GM23338 (cell line): ENCODE results near the gene ARHGEF16. TPM values are rescaled to one million over a fixed set of nuclear protein-coding genes. Genes with fewer than 3 reads are reported as not detected.

ENCODE experiments used
- ATAC-seq: fragments of 200-7000 bp; cut with Tn5 transposase; 3 replicates; pipeline ENCODE4 v1.9.1; 2020
- DNase-seq: peaks from one replicate; pipeline ENCODE4 v3.0.0-alpha.2; 2015; ENCODE audit warnings: low spot score
- H2AFZ ChIP-seq: fragments of 200-600 bp; sonication (generic); 2 replicates; pipeline ENCODE4 v1.8.0; 2016; ENCODE audit warnings: antibody characterized with exemption, mild to moderate bottlenecking, moderate library complexity
- H3F3A ChIP-seq: fragments of 200-600 bp; sonication (generic); replicated peaks from 2 replicates; pipeline ENCODE4 v1.8.0; 2017; ENCODE audit warnings: antibody characterized with exemption, mixed run types, low read depth
- H3K27ac ChIP-seq: fragments of 200-600 bp; sonication (generic); 2 replicates; pipeline ENCODE4 v1.6.1; 2016; ENCODE audit warnings: low read depth
- H3K27me3 ChIP-seq: fragments of 200-600 bp; sonication (generic); 2 replicates; pipeline ENCODE4 v1.8.0; 2016; ENCODE audit warnings: mild to moderate bottlenecking, mixed run types, moderate library complexity; ENCODE audit not compliant: insufficient read depth
- H3K36me3 ChIP-seq: fragments of 200-600 bp; sonication (generic); 2 replicates; pipeline ENCODE4 v1.8.0; 2016; ENCODE audit warnings: mild to moderate bottlenecking; ENCODE audit not compliant: insufficient read depth
- H3K4me1 ChIP-seq: fragments of 200-600 bp; sonication (generic); 2 replicates; pipeline ENCODE4 v1.8.0; 2016; ENCODE audit warnings: mild to moderate bottlenecking, moderate library complexity; ENCODE audit not compliant: insufficient read depth
- H3K4me2 ChIP-seq: fragments of 200-600 bp; sonication (generic); 2 replicates; pipeline ENCODE4 v1.7.1; 2017; ENCODE audit warnings: mixed run types
- H3K4me3 ChIP-seq: fragments of 200-600 bp; sonication (generic); 2 replicates; pipeline ENCODE4 v1.6.1; 2016; ENCODE audit warnings: mixed run types
- H3K79me2 ChIP-seq: fragments of 200-600 bp; sonication (generic); replicated peaks from 2 replicates; pipeline ENCODE4 v1.8.0; 2017; ENCODE audit warnings: mild to moderate bottlenecking; ENCODE audit not compliant: insufficient read depth
- H3K9me2 ChIP-seq: fragments of 200-600 bp; sonication (generic); 2 replicates; pipeline ENCODE4 v1.8.0; 2017; ENCODE audit not compliant: insufficient read depth
- H4K20me1 ChIP-seq: fragments of 200-600 bp; sonication (generic); replicated peaks from 2 replicates; pipeline ENCODE4 v1.8.0; 2017; ENCODE audit warnings: mild to moderate bottlenecking; ENCODE audit not compliant: insufficient read depth
- H3K27ac Mint-ChIP-seq: 2 replicates; pipeline ENCODE4 v1.8.0; 2020; ENCODE audit warnings: inconsistent platforms, mild to moderate bottlenecking, moderate library complexity, mixed read lengths
- H3K27me3 Mint-ChIP-seq: 3 replicates; pipeline ENCODE4 v1.8.0; 2022; ENCODE audit warnings: low read depth, mild to moderate bottlenecking, moderate library complexity, mixed read lengths, inconsistent platforms; ENCODE audit not compliant: insufficient read depth, poor library complexity
- H3K36me3 Mint-ChIP-seq: 3 replicates; pipeline ENCODE4 v1.8.0; 2021; ENCODE audit warnings: low read depth, mild to moderate bottlenecking, inconsistent platforms, moderate library complexity, mixed read lengths
- H3K4me1 Mint-ChIP-seq: 3 replicates; pipeline ENCODE4 v1.8.0; 2020; ENCODE audit warnings: mild to moderate bottlenecking, inconsistent platforms, mixed read lengths
- H3K4me3 Mint-ChIP-seq: 3 replicates; pipeline ENCODE4 v1.8.0; 2021; ENCODE audit warnings: moderate library complexity, mild to moderate bottlenecking, inconsistent platforms, mixed read lengths
- H3K9me3 Mint-ChIP-seq: 3 replicates; pipeline ENCODE4 v1.8.0; 2020; ENCODE audit warnings: moderate library complexity, mild to moderate bottlenecking, inconsistent platforms, mixed read lengths
- CREB1 ChIP-seq: fragments of 250-450 bp; sonication (Bioruptor Pico); IDR thresholded peaks from 2 replicates; pipeline ENCODE4 v1.5.0; 2020; ENCODE audit warnings: low read depth, mild to moderate bottlenecking, moderate library complexity
- EZH2 ChIP-seq: fragments of 200-600 bp; sonication (generic); IDR thresholded peaks from one replicate; pipeline ENCODE4 v1.8.0; 2017; ENCODE audit warnings: antibody characterized with exemption, mild to moderate bottlenecking, low read depth; ENCODE audit not compliant: unreplicated experiment
- EZH2phosphoT487 ChIP-seq: fragments of 200-600 bp; sonication (generic); IDR thresholded peaks from one replicate; pipeline ENCODE4 v1.8.1; 2018; ENCODE audit warnings: antibody characterized with exemption; ENCODE audit not compliant: unreplicated experiment
- JUNB ChIP-seq: IDR thresholded peaks from one replicate; pipeline ENCODE4 v1.6.1; 2016; ENCODE audit warnings: antibody characterized with exemption; ENCODE audit not compliant: unreplicated experiment
- NANOG ChIP-seq: IDR thresholded peaks from 2 replicates; pipeline ENCODE4 v1.6.1; 2016; ENCODE audit warnings: antibody characterized with exemption, borderline replicate concordance
- POLR2AphosphoS5 ChIP-seq: IDR thresholded peaks from 2 replicates; pipeline ENCODE4 v1.6.1; 2016; ENCODE audit warnings: antibody characterized with exemption, low read depth
- STAT1 ChIP-seq: IDR thresholded peaks from one replicate; pipeline ENCODE4 v1.6.1; 2016; ENCODE audit warnings: antibody characterized with exemption; ENCODE audit not compliant: unreplicated experiment
- ZNF114 ChIP-seq: fragments of 250-450 bp; sonication (Bioruptor Pico); IDR thresholded peaks from 2 replicates; pipeline ENCODE4 v1.5.0; 2020; ENCODE audit warnings: mild to moderate bottlenecking, moderate library complexity
- ZNF331 ChIP-seq: fragments of 250-450 bp; sonication (Bioruptor Pico); IDR thresholded peaks from 2 replicates; pipeline ENCODE4 v1.5.0; 2020; ENCODE audit warnings: low read depth, mild to moderate bottlenecking, moderate library complexity
- polyA plus RNA-seq: library from polyadenylated mRNA; unstranded; fragments of >200 nt; fragmentation: Nextera tagmentation; extraction: Ambion mirVana; gene quantifications from 2 replicates; pipeline ENCODE4 v1.2.1, GENCODE V29; 2016
- total RNA-seq: library from RNA; depleted of rRNA; stranded (reverse); fragments of >200 nt; shearing (Covaris generic); gene quantifications from 2 replicates; pipeline ENCODE4 v1.2.3, GENCODE V29; 2014
- TF ChIP-seq, protein P1 (sequence below), 2 experiments: fragments of 200-600 bp in 1 of 2; sonication (generic) in 1 of 2; conservative IDR thresholded peaks; 2 replicates each; pipeline versions ENCODE4 v1.5.1 to v1.6.1; 2016 to 2017; ENCODE audit warnings: antibody characterized with exemption in 2 of 2, low read depth in 2 of 2, mild to moderate bottlenecking in 2 of 2, moderate library complexity in 1 of 2
- TF ChIP-seq, protein P2 (sequence below): IDR thresholded peaks from one replicate; pipeline ENCODE4 v1.6.1; 2018; ENCODE audit warnings: antibody characterized with exemption; ENCODE audit not compliant: unreplicated experiment
- TF ChIP-seq, protein P3 (sequence below): IDR thresholded peaks from 2 replicates; pipeline ENCODE4 v1.6.1; 2016; ENCODE audit warnings: antibody characterized with exemption
- TF ChIP-seq, protein P4 (sequence below): fragments of 250-450 bp; sonication (Bioruptor Pico); IDR thresholded peaks from 2 replicates; pipeline ENCODE4 v1.5.0; 2020; ENCODE audit warnings: mild to moderate bottlenecking, moderate library complexity

The ARHGEF16 gene
- total and polyA plus RNA-seq, 2 experiments from 2014 or later = 12.2 to 29.3 TPM

DNA sequence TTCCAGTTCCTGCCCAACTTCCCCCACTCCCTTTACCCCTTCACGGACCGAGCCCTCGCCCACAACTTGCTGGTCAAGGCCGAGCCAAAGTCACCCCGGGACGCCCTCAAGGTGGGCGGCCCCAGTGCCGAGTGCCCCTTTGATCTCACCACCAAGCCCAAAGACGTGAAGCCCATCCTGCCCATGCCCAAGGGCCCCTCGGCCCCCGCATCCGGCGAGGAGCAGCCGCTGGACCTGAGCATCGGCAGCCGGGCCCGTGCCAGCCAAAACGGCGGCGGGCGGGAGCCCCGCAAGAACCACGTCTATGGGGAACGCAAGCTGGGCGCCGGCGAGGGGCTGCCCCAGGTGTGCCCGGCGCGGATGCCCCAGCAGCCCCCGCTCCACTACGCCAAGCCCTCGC is 42.1 kb upstream of the ARHGEF16 start:
- H3K36me3 Mint-ChIP-seq = 0 out of 3 replicates have a peak, but pooled peaks cover 4% of the 10 kb centered on the region
- no peak for TF ChIP-seq ZNF114
- TF ChIP-seq, protein P1, sequence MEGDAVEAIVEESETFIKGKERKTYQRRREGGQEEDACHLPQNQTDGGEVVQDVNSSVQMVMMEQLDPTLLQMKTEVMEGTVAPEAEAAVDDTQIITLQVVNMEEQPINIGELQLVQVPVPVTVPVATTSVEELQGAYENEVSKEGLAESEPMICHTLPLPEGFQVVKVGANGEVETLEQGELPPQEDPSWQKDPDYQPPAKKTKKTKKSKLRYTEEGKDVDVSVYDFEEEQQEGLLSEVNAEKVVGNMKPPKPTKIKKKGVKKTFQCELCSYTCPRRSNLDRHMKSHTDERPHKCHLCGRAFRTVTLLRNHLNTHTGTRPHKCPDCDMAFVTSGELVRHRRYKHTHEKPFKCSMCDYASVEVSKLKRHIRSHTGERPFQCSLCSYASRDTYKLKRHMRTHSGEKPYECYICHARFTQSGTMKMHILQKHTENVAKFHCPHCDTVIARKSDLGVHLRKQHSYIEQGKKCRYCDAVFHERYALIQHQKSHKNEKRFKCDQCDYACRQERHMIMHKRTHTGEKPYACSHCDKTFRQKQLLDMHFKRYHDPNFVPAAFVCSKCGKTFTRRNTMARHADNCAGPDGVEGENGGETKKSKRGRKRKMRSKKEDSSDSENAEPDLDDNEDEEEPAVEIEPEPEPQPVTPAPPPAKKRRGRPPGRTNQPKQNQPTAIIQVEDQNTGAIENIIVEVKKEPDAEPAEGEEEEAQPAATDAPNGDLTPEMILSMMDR (conservative IDR thresholded peaks at IDR 0.05; ENCODE audit: low read depth in 2 of 2) = no peak
- TF ChIP-seq JUNB = no peak
- no peak for TF ChIP-seq POLR2AphosphoS5
- TF ChIP-seq CREB1 (CRISPR knock-in tag) = no peak
- TF ChIP-seq EZH2phosphoT487 = no peak
- TF ChIP-seq ZNF331 = no peak
- TF ChIP-seq STAT1 = no peak
- TF ChIP-seq, protein P2, sequence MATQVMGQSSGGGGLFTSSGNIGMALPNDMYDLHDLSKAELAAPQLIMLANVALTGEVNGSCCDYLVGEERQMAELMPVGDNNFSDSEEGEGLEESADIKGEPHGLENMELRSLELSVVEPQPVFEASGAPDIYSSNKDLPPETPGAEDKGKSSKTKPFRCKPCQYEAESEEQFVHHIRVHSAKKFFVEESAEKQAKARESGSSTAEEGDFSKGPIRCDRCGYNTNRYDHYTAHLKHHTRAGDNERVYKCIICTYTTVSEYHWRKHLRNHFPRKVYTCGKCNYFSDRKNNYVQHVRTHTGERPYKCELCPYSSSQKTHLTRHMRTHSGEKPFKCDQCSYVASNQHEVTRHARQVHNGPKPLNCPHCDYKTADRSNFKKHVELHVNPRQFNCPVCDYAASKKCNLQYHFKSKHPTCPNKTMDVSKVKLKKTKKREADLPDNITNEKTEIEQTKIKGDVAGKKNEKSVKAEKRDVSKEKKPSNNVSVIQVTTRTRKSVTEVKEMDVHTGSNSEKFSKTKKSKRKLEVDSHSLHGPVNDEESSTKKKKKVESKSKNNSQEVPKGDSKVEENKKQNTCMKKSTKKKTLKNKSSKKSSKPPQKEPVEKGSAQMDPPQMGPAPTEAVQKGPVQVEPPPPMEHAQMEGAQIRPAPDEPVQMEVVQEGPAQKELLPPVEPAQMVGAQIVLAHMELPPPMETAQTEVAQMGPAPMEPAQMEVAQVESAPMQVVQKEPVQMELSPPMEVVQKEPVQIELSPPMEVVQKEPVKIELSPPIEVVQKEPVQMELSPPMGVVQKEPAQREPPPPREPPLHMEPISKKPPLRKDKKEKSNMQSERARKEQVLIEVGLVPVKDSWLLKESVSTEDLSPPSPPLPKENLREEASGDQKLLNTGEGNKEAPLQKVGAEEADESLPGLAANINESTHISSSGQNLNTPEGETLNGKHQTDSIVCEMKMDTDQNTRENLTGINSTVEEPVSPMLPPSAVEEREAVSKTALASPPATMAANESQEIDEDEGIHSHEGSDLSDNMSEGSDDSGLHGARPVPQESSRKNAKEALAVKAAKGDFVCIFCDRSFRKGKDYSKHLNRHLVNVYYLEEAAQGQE = no peak
- TF ChIP-seq, protein P3, sequence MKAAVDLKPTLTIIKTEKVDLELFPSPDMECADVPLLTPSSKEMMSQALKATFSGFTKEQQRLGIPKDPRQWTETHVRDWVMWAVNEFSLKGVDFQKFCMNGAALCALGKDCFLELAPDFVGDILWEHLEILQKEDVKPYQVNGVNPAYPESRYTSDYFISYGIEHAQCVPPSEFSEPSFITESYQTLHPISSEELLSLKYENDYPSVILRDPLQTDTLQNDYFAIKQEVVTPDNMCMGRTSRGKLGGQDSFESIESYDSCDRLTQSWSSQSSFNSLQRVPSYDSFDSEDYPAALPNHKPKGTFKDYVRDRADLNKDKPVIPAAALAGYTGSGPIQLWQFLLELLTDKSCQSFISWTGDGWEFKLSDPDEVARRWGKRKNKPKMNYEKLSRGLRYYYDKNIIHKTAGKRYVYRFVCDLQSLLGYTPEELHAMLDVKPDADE = no peak
- no peak for TF ChIP-seq EZH2
- TF ChIP-seq, protein P4, sequence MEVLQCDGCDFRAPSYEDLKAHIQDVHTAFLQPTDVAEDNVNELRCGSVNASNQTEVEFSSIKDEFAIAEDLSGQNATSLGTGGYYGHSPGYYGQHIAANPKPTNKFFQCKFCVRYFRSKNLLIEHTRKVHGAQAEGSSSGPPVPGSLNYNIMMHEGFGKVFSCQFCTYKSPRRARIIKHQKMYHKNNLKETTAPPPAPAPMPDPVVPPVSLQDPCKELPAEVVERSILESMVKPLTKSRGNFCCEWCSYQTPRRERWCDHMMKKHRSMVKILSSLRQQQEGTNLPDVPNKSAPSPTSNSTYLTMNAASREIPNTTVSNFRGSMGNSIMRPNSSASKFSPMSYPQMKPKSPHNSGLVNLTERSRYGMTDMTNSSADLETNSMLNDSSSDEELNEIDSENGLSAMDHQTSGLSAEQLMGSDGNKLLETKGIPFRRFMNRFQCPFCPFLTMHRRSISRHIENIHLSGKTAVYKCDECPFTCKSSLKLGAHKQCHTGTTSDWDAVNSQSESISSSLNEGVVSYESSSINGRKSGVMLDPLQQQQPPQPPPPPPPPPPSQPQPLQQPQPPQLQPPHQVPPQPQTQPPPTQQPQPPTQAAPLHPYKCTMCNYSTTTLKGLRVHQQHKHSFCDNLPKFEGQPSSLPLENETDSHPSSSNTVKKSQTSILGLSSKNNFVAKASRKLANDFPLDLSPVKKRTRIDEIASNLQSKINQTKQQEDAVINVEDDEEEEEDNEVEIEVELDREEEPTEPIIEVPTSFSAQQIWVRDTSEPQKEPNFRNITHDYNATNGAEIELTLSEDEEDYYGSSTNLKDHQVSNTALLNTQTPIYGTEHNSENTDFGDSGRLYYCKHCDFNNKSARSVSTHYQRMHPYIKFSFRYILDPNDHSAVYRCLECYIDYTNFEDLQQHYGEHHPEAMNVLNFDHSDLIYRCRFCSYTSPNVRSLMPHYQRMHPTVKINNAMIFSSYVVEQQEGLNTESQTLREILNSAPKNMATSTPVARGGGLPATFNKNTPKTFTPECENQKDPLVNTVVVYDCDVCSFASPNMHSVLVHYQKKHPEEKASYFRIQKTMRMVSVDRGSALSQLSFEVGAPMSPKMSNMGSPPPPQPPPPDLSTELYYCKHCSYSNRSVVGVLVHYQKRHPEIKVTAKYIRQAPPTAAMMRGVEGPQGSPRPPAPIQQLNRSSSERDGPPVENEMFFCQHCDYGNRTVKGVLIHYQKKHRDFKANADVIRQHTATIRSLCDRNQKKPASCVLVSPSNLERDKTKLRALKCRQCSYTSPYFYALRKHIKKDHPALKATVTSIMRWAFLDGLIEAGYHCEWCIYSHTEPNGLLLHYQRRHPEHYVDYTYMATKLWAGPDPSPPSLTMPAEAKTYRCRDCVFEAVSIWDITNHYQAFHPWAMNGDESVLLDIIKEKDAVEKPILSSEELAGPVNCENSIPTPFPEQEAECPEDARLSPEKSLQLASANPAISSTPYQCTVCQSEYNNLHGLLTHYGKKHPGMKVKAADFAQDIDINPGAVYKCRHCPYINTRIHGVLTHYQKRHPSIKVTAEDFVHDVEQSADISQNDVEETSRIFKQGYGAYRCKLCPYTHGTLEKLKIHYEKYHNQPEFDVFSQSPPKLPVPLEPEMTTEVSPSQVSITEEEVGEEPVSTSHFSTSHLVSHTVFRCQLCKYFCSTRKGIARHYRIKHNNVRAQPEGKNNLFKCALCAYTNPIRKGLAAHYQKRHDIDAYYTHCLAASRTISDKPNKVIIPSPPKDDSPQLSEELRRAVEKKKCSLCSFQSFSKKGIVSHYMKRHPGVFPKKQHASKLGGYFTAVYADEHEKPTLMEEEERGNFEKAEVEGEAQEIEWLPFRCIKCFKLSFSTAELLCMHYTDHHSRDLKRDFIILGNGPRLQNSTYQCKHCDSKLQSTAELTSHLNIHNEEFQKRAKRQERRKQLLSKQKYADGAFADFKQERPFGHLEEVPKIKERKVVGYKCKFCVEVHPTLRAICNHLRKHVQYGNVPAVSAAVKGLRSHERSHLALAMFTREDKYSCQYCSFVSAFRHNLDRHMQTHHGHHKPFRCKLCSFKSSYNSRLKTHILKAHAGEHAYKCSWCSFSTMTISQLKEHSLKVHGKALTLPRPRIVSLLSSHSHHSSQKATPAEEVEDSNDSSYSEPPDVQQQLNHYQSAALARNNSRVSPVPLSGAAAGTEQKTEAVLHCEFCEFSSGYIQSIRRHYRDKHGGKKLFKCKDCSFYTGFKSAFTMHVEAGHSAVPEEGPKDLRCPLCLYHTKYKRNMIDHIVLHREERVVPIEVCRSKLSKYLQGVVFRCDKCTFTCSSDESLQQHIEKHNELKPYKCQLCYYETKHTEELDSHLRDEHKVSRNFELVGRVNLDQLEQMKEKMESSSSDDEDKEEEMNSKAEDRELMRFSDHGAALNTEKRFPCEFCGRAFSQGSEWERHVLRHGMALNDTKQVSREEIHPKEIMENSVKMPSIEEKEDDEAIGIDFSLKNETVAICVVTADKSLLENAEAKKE (CRISPR knock-in tag) = no peak
- TF ChIP-seq NANOG = no peak
- no peak for ATAC-seq

More for the DNA sequence above, 42.1 kb upstream of the ARHGEF16 start:
- no peak overlapping the region for H3K27ac ChIP-seq
- H2AFZ ChIP-seq = no peak overlapping the region
- no peaks in the 10 kb centered on the region for H3K27me3 ChIP-seq
- H3K79me2 ChIP-seq = no peaks in the 10 kb centered on the region
- DNase-seq = no peak
- Mint-ChIP-seq H3K9me3 (peaks cover 12% of the 10 kb centered on the region), H3K4me1 (no peaks in the 10 kb centered on the region), H3K27me3 (peaks cover 2% of the 10 kb centered on the region), H3K27ac (no peak overlapping the region), H3K4me3 (no peak overlapping the region)
- H3F3A ChIP-seq = no peaks in the 10 kb centered on the region
- H3K9me2 ChIP-seq = no peaks in the 10 kb centered on the region
- no peaks in the 10 kb centered on the region for H3K4me1 ChIP-seq
- no peak overlapping the region for H3K4me3 ChIP-seq
- no peak overlapping the region for H3K4me2 ChIP-seq
- no peaks in the 10 kb centered on the region for H3K36me3 ChIP-seq
- H4K20me1 ChIP-seq = no peaks in the 10 kb centered on the region
